Measurements from ENCODE around the gene RASD2. TPM values are rescaled to one million over a fixed set of nuclear protein-coding genes. Genes with fewer than 3 reads are reported as not detected.

RASD2 gene
- total RNA-seq, 1 experiment from 2014 or later, result 3.1 TPM

DNA sequence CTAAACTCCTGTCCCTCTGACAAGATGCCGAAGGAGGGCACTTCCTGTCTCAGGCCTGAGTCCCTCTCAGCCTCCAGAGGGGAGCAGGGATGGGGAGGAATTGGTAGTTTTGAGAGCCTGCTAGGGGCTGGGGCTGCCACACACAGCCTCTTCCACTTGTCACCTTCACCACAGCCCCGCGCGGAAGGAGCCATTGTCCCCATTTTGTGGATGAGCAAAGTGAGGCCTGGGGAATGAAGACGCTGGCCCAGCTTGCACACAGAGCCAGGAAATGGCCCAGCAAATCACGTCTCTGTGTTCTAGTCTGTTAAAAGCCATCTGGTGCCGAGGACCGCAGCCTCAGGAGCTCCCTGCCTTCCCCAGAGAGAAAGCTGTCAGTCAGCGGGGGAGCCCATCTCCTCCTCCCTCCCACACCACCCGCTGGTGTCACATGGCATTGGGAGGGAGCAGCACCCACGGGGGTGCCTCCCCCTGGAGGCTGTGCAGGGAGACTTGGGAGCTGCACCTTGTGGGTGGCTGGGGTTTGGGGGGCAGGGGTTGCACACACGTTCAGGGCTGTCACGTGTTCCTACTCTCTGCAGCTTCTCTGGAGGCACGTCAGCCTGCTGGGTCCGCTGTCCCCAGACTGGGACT lies 34.6 kb downstream of the RASD2 start:
- H3K27ac Mint-ChIP-seq, result no peak overlapping the region
- ChIA-PET CTCF (interaction anchor here (0.5 to 2.4 kb wide), 4 partner anchors 21 to 224 kb away, joined by 3 to 11 read pairs (median 4); no protein-coding TSS in a partner anchor), POLR2A (no interaction called here)
- no peak for DNase-seq (ENCODE audit: low spot score)
- H3K36me3 Mint-ChIP-seq, result no peaks in the 10 kb centered on the region
- ATAC-seq, result no peak
- no peaks in the 10 kb centered on the region for H3K4me1 Mint-ChIP-seq
- no peaks in the 10 kb centered on the region for H3K27me3 Mint-ChIP-seq (ENCODE audit: low read depth)
- H3K9me3 Mint-ChIP-seq, result no peaks in the 10 kb centered on the region
- 0 out of 2 replicates have a peak, but pooled peaks have one; percentile 21 for TF ChIP-seq ZNF121 (CRISPR knock-in tag; IDR thresholded peaks at IDR 0.05)
- TF ChIP-seq ZNF317 (CRISPR knock-in tag; IDR thresholded peaks at IDR 0.05; ENCODE audit: borderline replicate concordance, low read depth), result no peak
- H3K4me3 Mint-ChIP-seq, result no peak overlapping the region

DNA sequence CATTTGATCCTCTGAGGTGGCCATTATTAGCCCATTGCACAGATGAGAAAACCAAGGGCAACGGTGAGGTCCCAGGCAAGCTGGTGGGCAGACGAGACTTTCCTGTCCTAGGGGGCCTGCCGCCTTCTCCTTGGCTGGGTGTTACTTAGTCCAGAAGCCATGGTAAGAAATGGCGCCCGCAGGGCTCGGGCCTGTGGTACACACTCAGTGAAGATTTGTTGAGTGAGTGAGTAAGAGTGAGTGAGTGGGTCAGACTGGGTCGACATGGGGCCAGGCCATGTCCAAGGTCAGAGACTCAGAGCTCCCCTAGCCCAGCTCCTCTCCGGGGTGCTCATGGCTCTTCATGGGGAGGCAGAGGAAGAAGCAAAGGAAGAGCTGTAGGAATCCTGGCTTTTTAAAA lies 36.0 kb downstream of the RASD2 start:
- Mint-ChIP-seq H3K4me3 (no peak overlapping the region), H3K4me1 (no peaks in the 10 kb centered on the region), H3K36me3 (no peaks in the 10 kb centered on the region), H3K9me3 (no peaks in the 10 kb centered on the region), H3K27me3 (ENCODE audit: low read depth) (no peaks in the 10 kb centered on the region), H3K27ac (no peak overlapping the region)
- CTCF ChIA-PET, result interaction anchor here (2.4 kb wide), 1 partner anchor 146 kb away, joined by 11 read pairs; no protein-coding TSS in a partner anchor
- POLR2A ChIA-PET, result no interaction called here
- no peak for TF ChIP-seq ATF1 (CRISPR knock-in tag; IDR thresholded peaks at IDR 0.05)
- DNase-seq (ENCODE audit: low spot score) (no peak), ATAC-seq (no peak)

DNA sequence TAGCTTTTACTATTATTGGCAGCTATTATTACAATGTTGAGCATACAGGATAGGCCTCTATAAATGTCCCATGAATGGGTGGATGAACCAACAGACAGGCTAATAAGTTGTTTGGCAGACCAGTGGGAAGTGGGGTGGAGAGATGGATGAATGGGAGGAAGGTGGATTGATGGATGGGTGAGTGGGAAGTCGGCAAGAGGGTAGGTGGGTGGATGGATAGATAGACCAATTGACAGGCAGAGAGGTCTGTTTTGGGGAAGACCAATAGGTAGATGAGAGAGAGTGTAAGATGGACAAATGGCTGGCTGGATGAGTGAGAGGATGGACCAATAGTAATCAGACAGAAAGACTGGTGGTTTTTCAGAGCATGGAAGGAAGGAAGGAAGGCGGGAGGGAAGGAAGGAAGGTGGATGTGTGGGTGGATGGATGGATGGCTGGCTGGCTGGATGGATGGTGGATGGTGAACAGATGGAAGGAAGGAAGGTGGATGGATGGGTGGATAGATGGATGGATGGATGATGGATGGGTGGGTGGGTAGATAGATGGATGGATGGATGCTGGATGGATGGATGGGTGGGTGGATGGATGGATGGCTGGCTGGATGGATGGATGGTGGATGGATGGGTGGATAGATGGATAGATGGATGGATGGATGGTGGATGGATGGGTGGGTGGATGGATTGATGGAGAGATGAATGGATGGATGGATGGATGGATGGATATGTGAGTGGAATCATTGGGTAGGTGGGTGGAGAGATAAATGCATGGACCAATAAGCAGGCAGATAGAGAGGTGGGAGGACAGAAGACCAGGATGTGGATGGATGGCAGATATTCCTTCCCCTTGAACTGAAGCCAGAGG lies 37.4 kb downstream of the RASD2 start:
- no peak for ATAC-seq
- no peaks in the 10 kb centered on the region for H3K36me3 Mint-ChIP-seq
- TF ChIP-seq MYBL2 (CRISPR knock-in tag; IDR thresholded peaks at IDR 0.05), result no peak
- no peak for TF ChIP-seq NR2C2 (CRISPR knock-in tag; IDR thresholded peaks at IDR 0.05)
- TF ChIP-seq, protein P1, sequence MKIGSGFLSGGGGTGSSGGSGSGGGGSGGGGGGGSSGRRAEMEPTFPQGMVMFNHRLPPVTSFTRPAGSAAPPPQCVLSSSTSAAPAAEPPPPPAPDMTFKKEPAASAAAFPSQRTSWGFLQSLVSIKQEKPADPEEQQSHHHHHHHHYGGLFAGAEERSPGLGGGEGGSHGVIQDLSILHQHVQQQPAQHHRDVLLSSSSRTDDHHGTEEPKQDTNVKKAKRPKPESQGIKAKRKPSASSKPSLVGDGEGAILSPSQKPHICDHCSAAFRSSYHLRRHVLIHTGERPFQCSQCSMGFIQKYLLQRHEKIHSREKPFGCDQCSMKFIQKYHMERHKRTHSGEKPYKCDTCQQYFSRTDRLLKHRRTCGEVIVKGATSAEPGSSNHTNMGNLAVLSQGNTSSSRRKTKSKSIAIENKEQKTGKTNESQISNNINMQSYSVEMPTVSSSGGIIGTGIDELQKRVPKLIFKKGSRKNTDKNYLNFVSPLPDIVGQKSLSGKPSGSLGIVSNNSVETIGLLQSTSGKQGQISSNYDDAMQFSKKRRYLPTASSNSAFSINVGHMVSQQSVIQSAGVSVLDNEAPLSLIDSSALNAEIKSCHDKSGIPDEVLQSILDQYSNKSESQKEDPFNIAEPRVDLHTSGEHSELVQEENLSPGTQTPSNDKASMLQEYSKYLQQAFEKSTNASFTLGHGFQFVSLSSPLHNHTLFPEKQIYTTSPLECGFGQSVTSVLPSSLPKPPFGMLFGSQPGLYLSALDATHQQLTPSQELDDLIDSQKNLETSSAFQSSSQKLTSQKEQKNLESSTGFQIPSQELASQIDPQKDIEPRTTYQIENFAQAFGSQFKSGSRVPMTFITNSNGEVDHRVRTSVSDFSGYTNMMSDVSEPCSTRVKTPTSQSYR (CRISPR knock-in tag; IDR thresholded peaks at IDR 0.05), result no peak
- no peak for TF ChIP-seq ZNF317 (CRISPR knock-in tag; IDR thresholded peaks at IDR 0.05; ENCODE audit: borderline replicate concordance, low read depth)
- no peak for TF ChIP-seq SMAD3 (CRISPR knock-in tag; IDR thresholded peaks at IDR 0.05; ENCODE audit: borderline replicate concordance)
- no peak for TF ChIP-seq ZNF263 (CRISPR knock-in tag; IDR thresholded peaks at IDR 0.05; ENCODE audit: low read depth)
- TF ChIP-seq, protein P2, sequence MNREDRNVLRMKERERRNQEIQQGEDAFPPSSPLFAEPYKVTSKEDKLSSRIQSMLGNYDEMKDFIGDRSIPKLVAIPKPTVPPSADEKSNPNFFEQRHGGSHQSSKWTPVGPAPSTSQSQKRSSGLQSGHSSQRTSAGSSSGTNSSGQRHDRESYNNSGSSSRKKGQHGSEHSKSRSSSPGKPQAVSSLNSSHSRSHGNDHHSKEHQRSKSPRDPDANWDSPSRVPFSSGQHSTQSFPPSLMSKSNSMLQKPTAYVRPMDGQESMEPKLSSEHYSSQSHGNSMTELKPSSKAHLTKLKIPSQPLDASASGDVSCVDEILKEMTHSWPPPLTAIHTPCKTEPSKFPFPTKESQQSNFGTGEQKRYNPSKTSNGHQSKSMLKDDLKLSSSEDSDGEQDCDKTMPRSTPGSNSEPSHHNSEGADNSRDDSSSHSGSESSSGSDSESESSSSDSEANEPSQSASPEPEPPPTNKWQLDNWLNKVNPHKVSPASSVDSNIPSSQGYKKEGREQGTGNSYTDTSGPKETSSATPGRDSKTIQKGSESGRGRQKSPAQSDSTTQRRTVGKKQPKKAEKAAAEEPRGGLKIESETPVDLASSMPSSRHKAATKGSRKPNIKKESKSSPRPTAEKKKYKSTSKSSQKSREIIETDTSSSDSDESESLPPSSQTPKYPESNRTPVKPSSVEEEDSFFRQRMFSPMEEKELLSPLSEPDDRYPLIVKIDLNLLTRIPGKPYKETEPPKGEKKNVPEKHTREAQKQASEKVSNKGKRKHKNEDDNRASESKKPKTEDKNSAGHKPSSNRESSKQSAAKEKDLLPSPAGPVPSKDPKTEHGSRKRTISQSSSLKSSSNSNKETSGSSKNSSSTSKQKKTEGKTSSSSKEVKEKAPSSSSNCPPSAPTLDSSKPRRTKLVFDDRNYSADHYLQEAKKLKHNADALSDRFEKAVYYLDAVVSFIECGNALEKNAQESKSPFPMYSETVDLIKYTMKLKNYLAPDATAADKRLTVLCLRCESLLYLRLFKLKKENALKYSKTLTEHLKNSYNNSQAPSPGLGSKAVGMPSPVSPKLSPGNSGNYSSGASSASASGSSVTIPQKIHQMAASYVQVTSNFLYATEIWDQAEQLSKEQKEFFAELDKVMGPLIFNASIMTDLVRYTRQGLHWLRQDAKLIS (CRISPR knock-in tag; IDR thresholded peaks at IDR 0.05; ENCODE audit: borderline replicate concordance), result no peak
- TF ChIP-seq CBFB (CRISPR knock-in tag; IDR thresholded peaks at IDR 0.05; ENCODE audit: low read depth), result no peak
- no peak for TF ChIP-seq RORB (CRISPR knock-in tag; IDR thresholded peaks at IDR 0.05)
- TF ChIP-seq, protein P3, sequence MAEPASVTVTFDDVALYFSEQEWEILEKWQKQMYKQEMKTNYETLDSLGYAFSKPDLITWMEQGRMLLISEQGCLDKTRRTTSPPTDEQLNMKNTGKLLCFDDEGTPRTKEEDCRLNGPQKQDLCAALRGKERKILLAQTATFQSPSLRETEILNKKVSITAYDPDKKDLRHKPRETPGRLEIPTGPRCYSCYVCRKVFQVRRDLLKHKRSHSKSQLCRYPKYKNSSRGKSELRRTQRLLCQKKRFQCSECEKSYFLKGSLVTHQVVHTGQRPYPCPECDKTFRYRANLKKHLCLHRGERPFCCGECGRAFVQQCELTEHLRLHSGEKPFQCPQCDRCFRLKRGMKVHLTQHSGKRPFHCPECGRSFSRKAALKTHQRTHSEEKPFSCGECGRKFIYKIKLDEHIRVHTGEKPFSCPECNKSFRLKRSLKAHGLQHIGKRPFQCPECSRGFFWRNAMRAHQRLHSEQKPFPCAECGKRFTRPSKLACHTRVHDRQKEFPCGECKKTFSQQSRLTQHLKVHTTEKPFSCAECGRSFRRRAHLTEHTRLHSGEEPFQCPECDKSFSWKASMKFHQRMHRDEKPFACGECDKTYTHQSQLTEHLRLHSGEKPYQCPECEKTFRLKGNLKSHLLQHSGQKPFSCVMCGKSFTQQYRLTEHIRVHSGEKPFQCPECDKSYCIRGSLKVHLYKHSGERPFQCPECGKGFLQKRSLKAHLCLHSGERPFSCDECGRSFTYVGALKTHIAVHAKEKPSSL (CRISPR knock-in tag; conservative IDR thresholded peaks at IDR 0.05), result no peak
- TF ChIP-seq SMAD4 (CRISPR knock-in tag; IDR thresholded peaks at IDR 0.05), result no peak
- no peaks in the 10 kb centered on the region for H3K27me3 Mint-ChIP-seq (ENCODE audit: low read depth)
- no peaks in the 10 kb centered on the region for H3K4me1 Mint-ChIP-seq
- DNase-seq (ENCODE audit: low spot score), result no peak
- no peaks in the 10 kb centered on the region for H3K9me3 Mint-ChIP-seq
- no peak overlapping the region for H3K4me3 Mint-ChIP-seq
- no peak overlapping the region for H3K27ac Mint-ChIP-seq
- POLR2A ChIA-PET, result no interaction called here
- CTCF ChIA-PET, result no interaction called here
